K562 (cell line): ENCODE measurements around the gene PIK3C2B. TPM values are rescaled to one million over a fixed set of nuclear protein-coding genes. Genes with fewer than 3 reads are reported as not detected.
A peak's percentile ranks its signal among the peaks of the same experiment; 100 is the strongest.

Experiments used
- EHMT2 ChIP-seq: fragments of 450-650 bp; IDR thresholded peaks from 2 replicates; pipeline ENCODE4 v1.6.1; 2018; ENCODE audit warnings: antibody characterized with exemption
- FOXA1 ChIP-seq: fragments of 450-650 bp; IDR thresholded peaks from 2 replicates; pipeline ENCODE4 v1.6.1; 2016; ENCODE audit warnings: mild to moderate bottlenecking, borderline replicate concordance
- NELFE ChIP-seq: IDR thresholded peaks from 2 replicates; pipeline ENCODE4 v1.6.1; 2011; ENCODE audit warnings: mild to moderate bottlenecking; ENCODE audit not compliant: insufficient read depth, insufficient read length
- RFX1 ChIP-seq: fragments of 450-650 bp; IDR thresholded peaks from 2 replicates; pipeline ENCODE4 v1.6.1; 2016; ENCODE audit warnings: mild to moderate bottlenecking, moderate library complexity
- TRIM24 ChIP-seq, 2 experiments: fragments of 450-650 bp; IDR thresholded peaks; 2 replicates each; pipeline ENCODE4 v1.6.1; 2016
- ZC3H11A ChIP-seq: IDR thresholded peaks from 2 replicates; pipeline ENCODE4 v1.6.1; 2012; ENCODE audit warnings: low read depth, low read length, improper control_type of control experiment
- ZFP1 ChIP-seq: fragments of 450-650 bp; formaldehyde crosslinking; IDR thresholded peaks from 2 replicates; pipeline ENCODE4 v1.4.0; 2020; ENCODE audit warnings: mild to moderate bottlenecking, mixed read lengths
- ZKSCAN1 ChIP-seq: fragments of 150-350 bp; IDR thresholded peaks from 2 replicates; pipeline ENCODE4 v1.6.1; 2016; ENCODE audit warnings: low read depth, low read length
- ZNF175 ChIP-seq: fragments of 200-800 bp; sonication (Bioruptor generic); IDR thresholded peaks from 2 replicates; pipeline ENCODE4 v1.6.1; 2016; ENCODE audit warnings: low read depth, mild to moderate bottlenecking, missing genetic modification characterization, missing compliant biosample characterization
- ZNF696 ChIP-seq: fragments of 250-450 bp; sonication (Bioruptor Pico); conservative IDR thresholded peaks from 2 replicates; pipeline ENCODE4 v1.4.0; 2020; ENCODE audit warnings: mild to moderate bottlenecking, moderate library complexity
- ZNF77 ChIP-seq: fragments of 250-450 bp; sonication (Bioruptor Pico); IDR thresholded peaks from 2 replicates; pipeline ENCODE4 v1.5.0; 2020
- ZNF785 ChIP-seq: fragments of 250-450 bp; sonication (Bioruptor Pico); IDR thresholded peaks from 2 replicates; pipeline ENCODE4 v1.4.0; 2020; ENCODE audit warnings: mild to moderate bottlenecking
- polyA plus RNA-seq, 8 experiments: library from polyadenylated mRNA; depleted of rRNA in 4 of 8; stranded (reverse) in 5 of 8; unstranded in 3 of 8; fragments of >200 nt; fragmentation: Nextera tagmentation in 2 of 8; fragmentation: Illumina TruSeq in 1 of 8; extraction: Ambion mirVana in 2 of 8; extraction: Trizol in 1 of 8; gene quantifications; 2 replicates each; pipeline versions ENCODE4 v1.2.1 to v1.2.3, GENCODE V29; 2011 to 2014; ENCODE audit warnings: inconsistent platforms in 1 of 8, missing spikeins in 1 of 8
- total RNA-seq, 7 experiments: library from RNA; depleted of rRNA in 6 of 7; stranded (reverse); fragments of >200 nt in 6 of 7; fragmentation: Illumina TruSeq in 2 of 7; extraction: Trizol in 2 of 7; gene quantifications; 2 replicates each; pipeline versions ENCODE4 v1.2.1 to v1.2.3, GENCODE V29; 2011 to 2021; ENCODE audit warnings: low replicate concordance in 1 of 7
- TF ChIP-seq, protein P1 (sequence below), 2 experiments: fragments of 450-650 bp in 1 of 2; sonication (generic) in 1 of 2; formaldehyde crosslinking in 1 of 2; IDR thresholded peaks in 1 of 2; conservative IDR thresholded peaks in 1 of 2; 2 replicates each; pipeline versions ENCODE4 v1.6.1 to v1.8.1; 2016 to 2023; ENCODE audit warnings: mild to moderate bottlenecking in 2 of 2, moderate library complexity in 2 of 2, inconsistent platforms in 1 of 2, missing genetic modification reagents in 1 of 2
- TF ChIP-seq, protein P2 (sequence below): fragments of 450-650 bp; formaldehyde crosslinking; IDR thresholded peaks from 2 replicates; pipeline ENCODE4 v1.4.0; 2022; ENCODE audit warnings: mild to moderate bottlenecking, moderate library complexity
- TF ChIP-seq, protein P3 (sequence below): sonication (generic); formaldehyde crosslinking; IDR thresholded peaks from 2 replicates; pipeline ENCODE4 v1.8.1; 2023; ENCODE audit warnings: mild to moderate bottlenecking, missing genetic modification reagents

Gene PIK3C2B
- total and polyA plus RNA-seq, 9 of the 15 experiments (the other 6 are each of a cell fraction or from before 2014, with no cell fraction given) = 0.10 to 2.9 (median 0.72) TPM

- TF ChIP-seq, protein P1, sequence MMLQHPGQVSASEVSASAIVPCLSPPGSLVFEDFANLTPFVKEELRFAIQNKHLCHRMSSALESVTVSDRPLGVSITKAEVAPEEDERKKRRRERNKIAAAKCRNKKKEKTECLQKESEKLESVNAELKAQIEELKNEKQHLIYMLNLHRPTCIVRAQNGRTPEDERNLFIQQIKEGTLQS (IDR thresholded peaks at IDR 0.05) = peak; percentile 56; the same call in 1 of the 2 replicates
- TF ChIP-seq, protein P1 (CRISPR knock-in tag; conservative IDR thresholded peaks at IDR 0.05) = no peak
- no peak for TF ChIP-seq ZC3H11A
- TF ChIP-seq ZNF77 (CRISPR knock-in tag) = no peak
- no peak for TF ChIP-seq RFX1
- no peak for TF ChIP-seq ZNF785
- no peak for TF ChIP-seq NELFE
- TF ChIP-seq, protein P2, sequence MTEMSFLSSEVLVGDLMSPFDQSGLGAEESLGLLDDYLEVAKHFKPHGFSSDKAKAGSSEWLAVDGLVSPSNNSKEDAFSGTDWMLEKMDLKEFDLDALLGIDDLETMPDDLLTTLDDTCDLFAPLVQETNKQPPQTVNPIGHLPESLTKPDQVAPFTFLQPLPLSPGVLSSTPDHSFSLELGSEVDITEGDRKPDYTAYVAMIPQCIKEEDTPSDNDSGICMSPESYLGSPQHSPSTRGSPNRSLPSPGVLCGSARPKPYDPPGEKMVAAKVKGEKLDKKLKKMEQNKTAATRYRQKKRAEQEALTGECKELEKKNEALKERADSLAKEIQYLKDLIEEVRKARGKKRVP (CRISPR knock-in tag) = 0 out of 2 replicates have a peak, but pooled peaks have one; percentile 10
- TF ChIP-seq EHMT2 = no peak
- no peak for TF ChIP-seq ZKSCAN1
- no peak for TF ChIP-seq ZFP1 (CRISPR knock-in tag)
- TF ChIP-seq ZNF175 = 0 out of 2 replicates have a peak, but pooled peaks have one; percentile 23
- no peak for TF ChIP-seq FOXA1
- TF ChIP-seq ZNF696 = no peak
- TF ChIP-seq TRIM24 (IDR thresholded peaks at IDR 0.05) = peak; percentile 64 to 69; a peak in 2 of 4 replicates
- TF ChIP-seq, protein P3, sequence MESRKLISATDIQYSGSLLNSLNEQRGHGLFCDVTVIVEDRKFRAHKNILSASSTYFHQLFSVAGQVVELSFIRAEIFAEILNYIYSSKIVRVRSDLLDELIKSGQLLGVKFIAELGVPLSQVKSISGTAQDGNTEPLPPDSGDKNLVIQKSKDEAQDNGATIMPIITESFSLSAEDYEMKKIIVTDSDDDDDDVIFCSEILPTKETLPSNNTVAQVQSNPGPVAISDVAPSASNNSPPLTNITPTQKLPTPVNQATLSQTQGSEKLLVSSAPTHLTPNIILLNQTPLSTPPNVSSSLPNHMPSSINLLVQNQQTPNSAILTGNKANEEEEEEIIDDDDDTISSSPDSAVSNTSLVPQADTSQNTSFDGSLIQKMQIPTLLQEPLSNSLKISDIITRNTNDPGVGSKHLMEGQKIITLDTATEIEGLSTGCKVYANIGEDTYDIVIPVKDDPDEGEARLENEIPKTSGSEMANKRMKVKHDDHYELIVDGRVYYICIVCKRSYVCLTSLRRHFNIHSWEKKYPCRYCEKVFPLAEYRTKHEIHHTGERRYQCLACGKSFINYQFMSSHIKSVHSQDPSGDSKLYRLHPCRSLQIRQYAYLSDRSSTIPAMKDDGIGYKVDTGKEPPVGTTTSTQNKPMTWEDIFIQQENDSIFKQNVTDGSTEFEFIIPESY (CRISPR knock-in tag) = 0 out of 2 replicates have a peak, but pooled peaks have one; percentile 45
- TF ChIP-seq, all 486 proteins: peak for 7
These were observed 25.8 kb downstream of the PIK3C2B start (continued) for GRCh38 chr1:204468766-204469302.
